GM23338 (cell line): ENCODE measurements around the gene EPB41L5. TPM values are rescaled to one million over a fixed set of nuclear protein-coding genes. Genes with fewer than 3 reads are reported as not detected.
"Not testable (repeated sequence)": the region's sequence is repeated elsewhere in the genome, so short reads cannot be mapped to it uniquely, and the experiment has no call there.

Experiments used
- ATAC-seq: fragments of 200-7000 bp; cut with Tn5 transposase; 3 replicates; pipeline ENCODE4 v1.9.1; 2020
- DNase-seq: peaks from one replicate; pipeline ENCODE4 v3.0.0-alpha.2; 2015; ENCODE audit warnings: low spot score
- H2AFZ ChIP-seq: fragments of 200-600 bp; sonication (generic); 2 replicates; pipeline ENCODE4 v1.8.0; 2016; ENCODE audit warnings: antibody characterized with exemption, mild to moderate bottlenecking, moderate library complexity
- H3F3A ChIP-seq: fragments of 200-600 bp; sonication (generic); replicated peaks from 2 replicates; pipeline ENCODE4 v1.8.0; 2017; ENCODE audit warnings: antibody characterized with exemption, mixed run types, low read depth
- H3K27ac ChIP-seq: fragments of 200-600 bp; sonication (generic); 2 replicates; pipeline ENCODE4 v1.6.1; 2016; ENCODE audit warnings: low read depth
- H3K27me3 ChIP-seq: fragments of 200-600 bp; sonication (generic); 2 replicates; pipeline ENCODE4 v1.8.0; 2016; ENCODE audit warnings: mild to moderate bottlenecking, mixed run types, moderate library complexity; ENCODE audit not compliant: insufficient read depth
- H3K36me3 ChIP-seq: fragments of 200-600 bp; sonication (generic); 2 replicates; pipeline ENCODE4 v1.8.0; 2016; ENCODE audit warnings: mild to moderate bottlenecking; ENCODE audit not compliant: insufficient read depth
- H3K4me1 ChIP-seq: fragments of 200-600 bp; sonication (generic); 2 replicates; pipeline ENCODE4 v1.8.0; 2016; ENCODE audit warnings: mild to moderate bottlenecking, moderate library complexity; ENCODE audit not compliant: insufficient read depth
- H3K4me2 ChIP-seq: fragments of 200-600 bp; sonication (generic); 2 replicates; pipeline ENCODE4 v1.7.1; 2017; ENCODE audit warnings: mixed run types
- H3K4me3 ChIP-seq: fragments of 200-600 bp; sonication (generic); 2 replicates; pipeline ENCODE4 v1.6.1; 2016; ENCODE audit warnings: mixed run types
- H3K79me2 ChIP-seq: fragments of 200-600 bp; sonication (generic); replicated peaks from 2 replicates; pipeline ENCODE4 v1.8.0; 2017; ENCODE audit warnings: mild to moderate bottlenecking; ENCODE audit not compliant: insufficient read depth
- H3K9me2 ChIP-seq: fragments of 200-600 bp; sonication (generic); 2 replicates; pipeline ENCODE4 v1.8.0; 2017; ENCODE audit not compliant: insufficient read depth
- H4K20me1 ChIP-seq: fragments of 200-600 bp; sonication (generic); replicated peaks from 2 replicates; pipeline ENCODE4 v1.8.0; 2017; ENCODE audit warnings: mild to moderate bottlenecking; ENCODE audit not compliant: insufficient read depth
- H3K27ac Mint-ChIP-seq: 2 replicates; pipeline ENCODE4 v1.8.0; 2020; ENCODE audit warnings: inconsistent platforms, mild to moderate bottlenecking, moderate library complexity, mixed read lengths
- H3K27me3 Mint-ChIP-seq: 3 replicates; pipeline ENCODE4 v1.8.0; 2022; ENCODE audit warnings: low read depth, mild to moderate bottlenecking, moderate library complexity, mixed read lengths, inconsistent platforms; ENCODE audit not compliant: insufficient read depth, poor library complexity
- H3K36me3 Mint-ChIP-seq: 3 replicates; pipeline ENCODE4 v1.8.0; 2021; ENCODE audit warnings: low read depth, mild to moderate bottlenecking, inconsistent platforms, moderate library complexity, mixed read lengths
- H3K4me1 Mint-ChIP-seq: 3 replicates; pipeline ENCODE4 v1.8.0; 2020; ENCODE audit warnings: mild to moderate bottlenecking, inconsistent platforms, mixed read lengths
- H3K4me3 Mint-ChIP-seq: 3 replicates; pipeline ENCODE4 v1.8.0; 2021; ENCODE audit warnings: moderate library complexity, mild to moderate bottlenecking, inconsistent platforms, mixed read lengths
- H3K9me3 Mint-ChIP-seq: 3 replicates; pipeline ENCODE4 v1.8.0; 2020; ENCODE audit warnings: moderate library complexity, mild to moderate bottlenecking, inconsistent platforms, mixed read lengths
- CREB1 ChIP-seq: fragments of 250-450 bp; sonication (Bioruptor Pico); IDR thresholded peaks from 2 replicates; pipeline ENCODE4 v1.5.0; 2020; ENCODE audit warnings: low read depth, mild to moderate bottlenecking, moderate library complexity
- EZH2 ChIP-seq: fragments of 200-600 bp; sonication (generic); IDR thresholded peaks from one replicate; pipeline ENCODE4 v1.8.0; 2017; ENCODE audit warnings: antibody characterized with exemption, mild to moderate bottlenecking, low read depth; ENCODE audit not compliant: unreplicated experiment
- EZH2phosphoT487 ChIP-seq: fragments of 200-600 bp; sonication (generic); IDR thresholded peaks from one replicate; pipeline ENCODE4 v1.8.1; 2018; ENCODE audit warnings: antibody characterized with exemption; ENCODE audit not compliant: unreplicated experiment
- NANOG ChIP-seq: IDR thresholded peaks from 2 replicates; pipeline ENCODE4 v1.6.1; 2016; ENCODE audit warnings: antibody characterized with exemption, borderline replicate concordance
- ZNF114 ChIP-seq: fragments of 250-450 bp; sonication (Bioruptor Pico); IDR thresholded peaks from 2 replicates; pipeline ENCODE4 v1.5.0; 2020; ENCODE audit warnings: mild to moderate bottlenecking, moderate library complexity
- polyA plus RNA-seq: library from polyadenylated mRNA; unstranded; fragments of >200 nt; fragmentation: Nextera tagmentation; extraction: Ambion mirVana; gene quantifications from 2 replicates; pipeline ENCODE4 v1.2.1, GENCODE V29; 2016
- total RNA-seq: library from RNA; depleted of rRNA; stranded (reverse); fragments of >200 nt; shearing (Covaris generic); gene quantifications from 2 replicates; pipeline ENCODE4 v1.2.3, GENCODE V29; 2014
- TF ChIP-seq, protein P1 (sequence below): IDR thresholded peaks from 2 replicates; pipeline ENCODE4 v1.6.1; 2016; ENCODE audit warnings: antibody characterized with exemption
- TF ChIP-seq, protein P2 (sequence below), 2 experiments: fragments of 200-600 bp in 1 of 2; sonication (generic) in 1 of 2; conservative IDR thresholded peaks; 2 replicates each; pipeline versions ENCODE4 v1.5.1 to v1.6.1; 2016 to 2017; ENCODE audit warnings: antibody characterized with exemption in 2 of 2, low read depth in 2 of 2, mild to moderate bottlenecking in 2 of 2, moderate library complexity in 1 of 2

EPB41L5 gene
- total and polyA plus RNA-seq, 2 experiments from 2014 or later, result 15.5 to 35.4 TPM

DNA sequence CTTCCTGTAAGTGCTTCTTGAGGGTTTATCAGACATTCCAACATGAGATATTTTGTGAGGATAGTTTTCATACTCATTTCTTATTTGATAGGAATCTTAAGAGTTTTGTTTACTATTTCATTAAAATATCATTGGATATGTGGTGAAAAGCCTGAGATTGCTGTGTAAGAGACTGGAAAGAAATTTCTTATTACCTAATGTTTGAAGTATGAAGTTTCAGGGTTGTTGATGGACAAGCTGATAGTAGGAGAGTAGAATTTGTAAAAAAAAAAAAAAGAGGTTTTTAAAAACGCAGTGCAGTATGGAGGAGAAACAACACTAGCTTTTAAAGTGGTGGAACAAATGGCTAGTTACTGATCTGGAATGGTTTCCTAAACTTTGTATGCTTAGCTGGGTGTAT is 7.7 kb downstream of the EPB41L5 start (continued):
- TF ChIP-seq, protein P1, sequence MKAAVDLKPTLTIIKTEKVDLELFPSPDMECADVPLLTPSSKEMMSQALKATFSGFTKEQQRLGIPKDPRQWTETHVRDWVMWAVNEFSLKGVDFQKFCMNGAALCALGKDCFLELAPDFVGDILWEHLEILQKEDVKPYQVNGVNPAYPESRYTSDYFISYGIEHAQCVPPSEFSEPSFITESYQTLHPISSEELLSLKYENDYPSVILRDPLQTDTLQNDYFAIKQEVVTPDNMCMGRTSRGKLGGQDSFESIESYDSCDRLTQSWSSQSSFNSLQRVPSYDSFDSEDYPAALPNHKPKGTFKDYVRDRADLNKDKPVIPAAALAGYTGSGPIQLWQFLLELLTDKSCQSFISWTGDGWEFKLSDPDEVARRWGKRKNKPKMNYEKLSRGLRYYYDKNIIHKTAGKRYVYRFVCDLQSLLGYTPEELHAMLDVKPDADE, result no peak
- TF ChIP-seq EZH2, result no peak

DNA sequence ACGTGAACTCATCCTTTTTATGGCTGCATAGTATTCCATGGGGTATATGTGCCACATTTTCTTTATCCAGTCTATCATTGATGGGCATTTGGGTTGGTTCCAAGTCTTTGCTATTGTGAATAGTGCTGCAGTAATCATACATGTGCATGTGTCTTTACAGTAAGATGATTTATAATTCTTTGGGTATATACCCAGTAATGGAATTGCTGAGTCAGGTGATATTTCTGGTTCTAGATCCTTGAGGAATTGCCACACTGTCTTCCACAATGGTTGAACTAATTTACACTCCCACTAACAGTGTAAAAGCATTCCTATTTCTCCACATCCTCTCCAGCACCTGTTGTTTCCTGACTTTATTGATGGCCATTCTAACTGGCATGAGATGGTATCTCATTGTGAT is 9.6 kb downstream of the EPB41L5 start:
- Mint-ChIP-seq H3K36me3 (peaks cover 65% of the 10 kb centered on the region), H3K9me3 (peaks cover 29% of the 10 kb centered on the region)
- H3K27me3 ChIP-seq, H3K4me1 Mint-ChIP-seq, H2AFZ ChIP-seq, H3K27ac Mint-ChIP-seq, DNase-seq, H3K9me2 ChIP-seq, H3F3A ChIP-seq, H3K4me3 Mint-ChIP-seq, H3K27ac ChIP-seq, H3K36me3 ChIP-seq, ATAC-seq, H4K20me1 ChIP-seq, H3K4me2 ChIP-seq, H3K4me1 ChIP-seq, H3K27me3 Mint-ChIP-seq, H3K4me3 ChIP-seq: not testable (repeated sequence)
- peaks cover 100% of the 10 kb centered on the region for H3K79me2 ChIP-seq

- Histone ChIP-seq H3K27ac (no peak overlapping the region), H3K4me2 (no peak overlapping the region), H3K9me2 (no peaks in the 10 kb centered on the region), H3K27me3 (no peaks in the 10 kb centered on the region), H3K36me3 (no peaks in the 10 kb centered on the region), H3K79me2 (peaks cover 92% of the 10 kb centered on the region), H3K4me1 (peaks cover 15% of the 10 kb centered on the region), H3F3A (no peaks in the 10 kb centered on the region), H3K4me3 (no peak overlapping the region), H2AFZ (no peak overlapping the region), H4K20me1 (peaks cover 6% of the 10 kb centered on the region; the same call in 1 of the 2 replicates)
- TF ChIP-seq EZH2 (no peak), CREB1 (CRISPR knock-in tag) (no peak), NANOG (no peak), EZH2phosphoT487 (no peak), ZNF114 (CRISPR knock-in tag) (no peak)
- TF ChIP-seq, protein P2, sequence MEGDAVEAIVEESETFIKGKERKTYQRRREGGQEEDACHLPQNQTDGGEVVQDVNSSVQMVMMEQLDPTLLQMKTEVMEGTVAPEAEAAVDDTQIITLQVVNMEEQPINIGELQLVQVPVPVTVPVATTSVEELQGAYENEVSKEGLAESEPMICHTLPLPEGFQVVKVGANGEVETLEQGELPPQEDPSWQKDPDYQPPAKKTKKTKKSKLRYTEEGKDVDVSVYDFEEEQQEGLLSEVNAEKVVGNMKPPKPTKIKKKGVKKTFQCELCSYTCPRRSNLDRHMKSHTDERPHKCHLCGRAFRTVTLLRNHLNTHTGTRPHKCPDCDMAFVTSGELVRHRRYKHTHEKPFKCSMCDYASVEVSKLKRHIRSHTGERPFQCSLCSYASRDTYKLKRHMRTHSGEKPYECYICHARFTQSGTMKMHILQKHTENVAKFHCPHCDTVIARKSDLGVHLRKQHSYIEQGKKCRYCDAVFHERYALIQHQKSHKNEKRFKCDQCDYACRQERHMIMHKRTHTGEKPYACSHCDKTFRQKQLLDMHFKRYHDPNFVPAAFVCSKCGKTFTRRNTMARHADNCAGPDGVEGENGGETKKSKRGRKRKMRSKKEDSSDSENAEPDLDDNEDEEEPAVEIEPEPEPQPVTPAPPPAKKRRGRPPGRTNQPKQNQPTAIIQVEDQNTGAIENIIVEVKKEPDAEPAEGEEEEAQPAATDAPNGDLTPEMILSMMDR (conservative IDR thresholded peaks at IDR 0.05; ENCODE audit: low read depth in 2 of 2), result peak; percentile 27 to 61; a peak in 3 of 4 replicates
- TF ChIP-seq, protein P1, result no peak
- H3K36me3 Mint-ChIP-seq, result peaks cover 52% of the 10 kb centered on the region
- no peak overlapping the region for H3K4me3 Mint-ChIP-seq
- peaks cover 29% of the 10 kb centered on the region for H3K9me3 Mint-ChIP-seq
- H3K27ac Mint-ChIP-seq, result no peak overlapping the region
- ATAC-seq (no peak), DNase-seq (peak; percentile 54)
- H3K27me3 Mint-ChIP-seq, result peaks cover 2% of the 10 kb centered on the region
- peaks cover 17% of the 10 kb centered on the region for H3K4me1 Mint-ChIP-seq
Measured at GRCh38 chr2:120026890-120027289, 14.0 kb downstream of the EPB41L5 start.
